NCI-H524 (cell line): Measurements from ENCODE around the gene ARL8A.
"Not testable (repeated sequence)": the region's sequence is repeated elsewhere in the genome, so short reads cannot be mapped to it uniquely, and the experiment has no call there.

Experiments
- DNase-seq, 2 experiments: peaks; one replicate each; lab custom pipeline; 2025; lab: John Stamatoyannopoulos, UW

Gene ARL8A

GRCh38 chr1:202144402-202145067 is at the start of gene ARL8A:
Gene ARL8A (minus strand): TSS chr1:202144737. CDS start chr1:202144572, 165 bp downstream.
- DNase-seq: peak in 1 of 2 experiments; percentile 40

GRCh38 chr1:202194328-202194648 is 49.8 kb upstream of the ARL8A start:
- no peak for DNase-seq

- no peak for DNase-seq
These were observed 49.2 kb upstream of the ARL8A start, which contains the start of gene LGR6 for GRCh38 chr1:202193614-202194327. Gene LGR6 (plus strand): TSS chr1:202193799. CDS start chr1:202193990, 191 bp downstream.

- DNase-seq: peak; percentile 31 to 66
These were observed 48.5 kb upstream of the ARL8A start for GRCh38 chr1:202192770-202193613.

GRCh38 chr1:202191391-202191790 is 46.9 kb upstream of the ARL8A start:
- DNase-seq: not testable (repeated sequence)

- DNase-seq: peak; percentile 15 to 67
These were observed 45.6 kb upstream of the ARL8A start for GRCh38 chr1:202189918-202190715.

- peak; percentile 54 to 79 for DNase-seq
These were observed 44.7 kb upstream of the ARL8A start for GRCh38 chr1:202189001-202189790.

- no peak for DNase-seq
These were observed 43.3 kb upstream of the ARL8A start for GRCh38 chr1:202187697-202188407.

GRCh38 chr1:202187041-202187671 is 42.6 kb upstream of the ARL8A start:
- peak in 1 of 2 experiments; percentile 22 for DNase-seq

- DNase-seq: peak; percentile 50 to 83
These were observed 41.8 kb upstream of the ARL8A start for GRCh38 chr1:202186327-202186726.

- peak; percentile 85 to 89 for DNase-seq
These were observed 40.4 kb upstream of the ARL8A start for GRCh38 chr1:202184750-202185460.

GRCh38 chr1:202182040-202182877 is 37.7 kb upstream of the ARL8A start:
- DNase-seq: no peak

GRCh38 chr1:202181586-202181985 is 37.0 kb upstream of the ARL8A start:
- peak in 1 of 2 experiments; percentile 16 for DNase-seq

- not testable (repeated sequence) for DNase-seq
These were observed 36.2 kb upstream of the ARL8A start for GRCh38 chr1:202180751-202181139.

GRCh38 chr1:202179828-202180750 is 35.6 kb upstream of the ARL8A start:
- DNase-seq: no peak

- no peak for DNase-seq
These were observed 32.7 kb upstream of the ARL8A start for GRCh38 chr1:202176949-202177927.
